Suppressor macrophage treated with lipopolysaccharide for 4 hours (primary cell): ENCODE measurements around the gene CC2D2A.
A peak's percentile ranks its signal among the peaks of the same experiment; 100 is the strongest.
"Not testable (repeated sequence)": the region's sequence is repeated elsewhere in the genome, so short reads cannot be mapped to it uniquely, and the experiment has no call there.

Source experiments
- DNase-seq: peaks from one replicate; pipeline ENCODE4 v3.0.0-alpha.2; 2020

CC2D2A gene

DNA sequence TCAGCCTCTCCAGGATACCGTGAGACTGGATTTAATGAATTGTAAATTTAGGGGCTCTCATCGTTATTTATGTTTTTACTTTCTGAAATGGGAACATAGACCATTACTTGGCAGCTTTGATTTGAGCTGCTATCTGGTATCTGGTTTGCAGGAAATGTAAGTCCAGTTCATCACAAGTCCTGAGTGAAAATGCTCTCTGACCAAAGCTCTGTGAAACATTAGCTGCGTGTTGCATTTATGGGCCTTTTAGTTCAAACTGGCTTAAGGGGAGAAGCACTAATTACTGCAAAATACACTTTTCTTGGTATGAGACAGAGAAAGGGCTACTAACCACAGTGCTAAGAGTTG is 420 bp downstream of the CC2D2A start:
- DNase-seq, result peak; percentile 5

DNA sequence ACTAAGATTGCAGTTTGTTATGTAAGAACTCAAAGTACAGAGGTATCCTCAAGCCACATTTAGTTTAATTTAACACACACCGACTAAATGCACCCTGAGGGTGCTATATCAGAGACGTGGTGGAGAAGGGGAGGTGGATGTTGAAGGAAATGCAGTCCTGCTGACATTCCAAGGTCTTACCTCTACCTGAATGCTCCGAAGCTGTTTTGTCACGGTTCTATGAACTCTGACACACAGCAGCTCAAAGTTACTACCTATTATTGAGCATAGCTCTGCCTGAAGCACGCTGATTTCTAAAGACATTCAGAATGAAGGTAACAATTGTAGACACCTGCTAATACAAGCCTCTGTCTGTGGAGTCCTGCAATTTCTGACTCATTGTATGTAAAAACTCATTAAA is 6.7 kb downstream of the CC2D2A start:
- DNase-seq, result no peak

DNA sequence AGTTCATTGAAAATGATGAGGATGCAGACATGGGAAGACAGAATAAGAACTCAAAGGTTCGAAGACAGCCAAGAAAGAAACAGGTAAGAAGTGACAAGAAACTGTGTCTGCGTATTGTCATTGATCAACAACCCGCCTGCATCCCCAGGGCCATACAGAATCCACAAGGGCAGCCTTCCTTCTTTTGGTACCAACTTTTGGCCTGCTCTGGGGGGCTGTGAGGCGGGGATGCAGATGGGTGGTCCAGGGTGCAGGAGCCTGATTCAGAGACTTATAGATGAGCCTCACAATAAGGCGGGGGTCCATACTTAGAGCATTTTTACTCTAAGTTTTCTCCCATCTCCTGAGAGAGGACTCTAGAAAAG is 9.0 kb downstream of the CC2D2A start:
- no peak for DNase-seq

DNA sequence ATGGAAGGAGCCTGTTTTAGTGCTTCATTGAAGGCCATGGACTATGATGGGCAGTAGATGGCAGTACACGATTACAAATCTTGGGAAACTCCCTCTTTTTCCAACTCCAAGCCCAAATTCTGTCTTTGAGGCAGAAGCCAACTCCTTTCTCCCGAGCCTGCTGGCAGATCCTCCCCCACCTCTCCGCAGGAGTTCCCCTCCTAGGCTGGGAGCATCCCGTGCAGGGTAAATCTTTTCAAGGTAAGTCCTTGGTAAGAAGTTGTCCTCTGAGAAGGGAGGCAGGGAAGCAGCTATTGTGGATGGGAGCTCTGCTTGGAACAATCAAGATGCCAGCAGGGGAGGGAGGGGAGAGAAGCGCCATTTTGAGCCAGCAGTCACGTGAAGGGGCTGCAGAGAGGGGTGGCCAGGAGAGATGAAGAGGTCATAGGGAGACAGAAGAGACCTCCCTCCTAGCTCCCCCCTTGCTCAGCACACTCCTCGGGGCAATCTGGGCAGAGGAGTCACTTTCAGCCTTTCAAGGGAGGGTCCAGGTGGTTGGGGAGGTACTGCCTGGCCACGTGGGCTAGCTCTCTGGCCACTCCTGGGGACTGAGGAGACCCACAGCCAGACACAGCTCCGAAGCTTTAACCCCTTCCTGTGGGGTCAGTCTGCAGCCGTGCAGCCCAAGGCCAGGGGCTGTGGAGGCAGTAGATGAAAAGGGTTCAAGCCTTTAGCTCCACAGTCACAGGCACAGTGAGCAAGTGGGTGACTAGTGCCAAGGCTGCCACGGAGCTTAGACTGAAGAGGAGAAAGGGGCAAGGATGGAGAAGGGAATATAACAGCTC is 9.6 kb downstream of the CC2D2A start:
- DNase-seq, result peak; percentile 56

DNA sequence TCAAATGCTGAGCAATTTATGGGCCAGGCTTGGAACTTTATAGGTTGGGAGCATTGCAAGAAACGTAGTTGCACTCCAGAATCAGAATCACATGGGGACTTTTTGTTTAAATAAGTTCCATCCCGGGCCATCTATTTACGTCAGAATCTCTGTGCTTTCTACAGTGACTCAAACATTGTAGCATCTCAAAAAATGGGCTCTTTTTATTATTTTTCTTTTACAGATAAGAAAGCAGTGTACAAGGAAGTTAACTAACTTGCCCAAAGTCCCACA is 10.2 kb downstream of the CC2D2A start:
- no peak for DNase-seq

DNA sequence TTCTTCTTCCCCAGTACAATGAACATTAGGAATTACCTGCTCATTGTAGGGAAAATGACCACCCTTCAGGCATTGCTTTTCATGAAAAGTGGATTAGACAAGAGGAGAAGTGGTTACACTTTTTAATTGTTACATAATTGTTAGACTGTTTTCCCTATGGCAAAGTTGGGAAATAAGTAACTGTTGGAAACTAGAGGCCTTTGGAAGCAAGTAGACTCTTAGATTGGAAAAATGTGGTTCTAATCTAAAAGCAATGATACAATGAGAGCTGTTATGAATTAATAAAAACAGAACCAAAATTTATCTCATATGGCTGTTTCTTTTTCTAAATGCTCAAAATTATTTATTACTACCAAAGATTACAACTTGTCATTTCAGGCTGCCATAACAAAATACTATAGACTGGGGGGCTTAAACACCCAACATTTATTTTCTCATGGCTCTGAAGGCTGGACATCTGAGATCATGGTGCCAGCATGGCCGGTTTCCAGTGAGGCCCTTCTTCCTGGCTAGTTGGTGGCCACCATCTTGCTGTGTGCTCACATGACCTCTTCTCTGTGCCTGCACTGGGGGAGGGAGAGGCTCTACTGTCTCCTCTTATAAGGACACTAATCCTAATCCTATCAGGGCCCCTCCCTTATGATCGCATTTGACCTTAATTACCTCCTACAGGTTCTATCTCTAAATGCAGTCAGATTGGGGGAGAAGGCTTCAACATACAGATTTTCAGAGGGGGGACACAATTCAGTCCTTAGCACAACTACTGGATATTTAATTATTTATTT is 12.5 kb downstream of the CC2D2A start:
- DNase-seq, result no peak

DNA sequence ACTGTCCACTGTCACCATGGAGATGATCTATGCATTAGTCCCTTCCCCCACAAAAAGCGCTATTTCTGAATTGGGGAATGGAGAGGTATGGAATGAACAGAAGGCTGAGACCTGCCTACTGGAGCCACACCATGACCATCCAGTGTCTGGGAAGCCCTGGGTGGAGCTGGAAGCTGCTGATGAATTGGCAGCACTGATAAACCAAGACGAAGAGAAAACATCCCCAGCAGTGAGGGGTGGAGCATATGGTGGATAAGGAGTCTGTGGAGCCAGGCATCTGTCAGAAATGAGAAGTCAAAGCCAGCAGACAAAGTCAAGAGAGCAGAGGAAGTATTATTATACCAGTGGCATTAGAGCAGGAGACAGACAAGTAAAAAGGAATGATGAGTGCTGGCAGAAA is 13.2 kb downstream of the CC2D2A start:
- DNase-seq, result no peak

DNA sequence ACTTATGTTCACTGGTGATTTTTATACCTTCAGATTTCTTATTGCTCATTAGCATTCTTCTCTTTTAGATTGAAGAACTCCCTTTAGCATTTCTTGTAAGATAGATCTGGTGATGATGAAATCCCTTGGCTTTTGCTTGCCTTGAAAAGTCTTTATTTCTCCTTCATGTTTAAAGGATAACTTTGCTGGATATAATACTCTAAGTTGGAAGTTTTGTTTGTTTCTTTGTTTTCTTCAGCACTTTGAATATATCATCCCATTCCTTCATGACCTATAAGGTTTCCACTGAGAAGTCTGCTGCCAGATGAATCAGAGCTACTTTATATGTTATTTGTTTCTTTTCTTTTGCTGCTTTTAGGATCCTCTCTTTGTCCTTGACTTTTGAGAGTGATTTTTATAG is 18.5 kb downstream of the CC2D2A start:
- no peak for DNase-seq

DNA sequence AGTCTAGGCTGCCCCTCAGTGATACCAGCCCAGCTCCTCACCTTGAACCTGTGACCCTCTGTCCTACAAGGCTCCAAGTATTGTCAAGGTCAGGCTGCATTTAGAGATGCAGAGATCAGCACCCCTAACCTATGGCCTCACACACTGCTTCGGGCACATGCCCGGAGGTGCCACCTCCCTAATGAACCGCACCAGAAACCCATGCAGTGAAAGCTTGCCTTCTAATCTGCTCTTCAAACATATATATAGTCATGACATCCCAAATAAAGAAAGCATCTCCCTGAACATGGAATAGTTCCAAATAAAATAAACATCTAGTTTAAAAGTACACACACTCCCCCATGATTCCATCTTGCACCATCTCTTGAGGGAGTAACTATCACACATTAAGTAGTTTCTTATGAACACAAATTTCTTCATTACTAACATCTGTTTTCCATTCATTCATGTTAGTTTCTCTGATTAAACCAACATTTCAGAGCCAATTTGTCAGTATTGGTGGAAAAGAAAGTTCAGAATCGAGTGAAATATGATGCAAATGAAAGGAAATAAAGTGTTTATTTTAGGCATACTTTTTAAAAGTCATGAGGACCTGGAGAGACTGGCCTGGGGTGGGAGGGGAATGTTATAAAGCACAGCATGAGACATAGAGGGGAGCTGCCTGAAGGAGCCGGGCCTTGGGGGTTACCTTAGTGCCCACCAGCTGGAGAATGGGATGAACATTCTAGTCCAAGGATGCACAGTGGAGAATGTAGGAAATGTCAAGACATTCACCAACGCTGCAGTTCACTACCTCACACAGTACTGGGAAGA is 19.2 kb downstream of the CC2D2A start:
- DNase-seq, result no peak

DNA sequence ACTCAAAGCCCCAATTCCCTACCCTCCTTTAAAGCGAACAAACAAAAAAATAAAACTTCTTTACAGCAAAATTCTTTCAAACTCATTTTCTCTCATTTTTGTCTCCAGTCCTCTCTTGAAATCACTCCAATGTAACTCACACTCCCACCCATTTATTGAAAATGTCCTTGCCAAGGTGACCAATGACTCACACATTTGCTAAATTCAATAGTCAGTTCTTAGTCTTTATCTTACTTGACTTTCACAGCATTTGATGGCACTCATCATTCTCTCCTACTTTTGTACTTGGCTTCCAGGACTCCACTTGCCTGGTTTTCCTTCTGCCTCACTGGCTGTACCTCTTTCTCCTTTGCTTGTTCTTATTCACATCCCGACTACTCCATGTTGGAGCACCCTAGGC is 19.9 kb downstream of the CC2D2A start:
- DNase-seq, result no peak

DNA sequence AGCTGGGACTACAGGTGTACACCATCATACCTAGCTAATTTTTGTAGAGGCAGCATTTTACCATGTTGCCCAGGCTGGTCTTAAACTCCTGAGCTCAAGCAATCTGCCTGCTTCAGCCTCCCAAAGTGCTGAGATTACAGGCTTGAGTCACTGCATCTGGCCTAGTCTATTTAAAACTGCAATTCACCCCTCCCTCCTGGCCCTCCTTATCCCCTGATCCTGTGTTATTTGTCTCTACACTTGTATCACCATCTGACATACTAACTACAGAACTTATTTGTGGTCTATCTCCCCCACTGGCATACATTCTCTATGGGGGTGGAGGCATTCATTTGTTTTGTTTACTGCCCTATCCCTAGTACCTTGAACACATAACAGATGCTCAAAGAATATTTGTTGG is 23.7 kb downstream of the CC2D2A start:
- no peak for DNase-seq

DNA sequence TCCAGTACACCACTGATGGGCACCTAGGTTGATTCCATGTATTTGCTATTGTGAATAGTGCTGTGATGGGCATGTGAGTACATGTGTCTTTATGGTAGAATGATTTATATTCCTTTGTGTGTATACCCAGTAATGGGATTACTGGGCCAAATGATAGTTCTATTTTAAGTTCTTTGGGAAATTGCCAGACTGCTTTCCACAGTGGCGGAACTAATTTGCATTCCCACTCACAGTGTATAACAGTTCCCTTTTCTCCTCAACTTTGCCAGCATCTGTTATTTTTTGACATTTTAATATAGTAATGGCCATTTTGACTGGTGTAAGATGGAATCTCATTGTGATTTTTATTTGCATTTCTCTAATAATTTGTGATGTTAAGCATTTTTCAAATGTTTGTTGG is 25.9 kb downstream of the CC2D2A start:
- DNase-seq, result peak; percentile 37

DNA sequence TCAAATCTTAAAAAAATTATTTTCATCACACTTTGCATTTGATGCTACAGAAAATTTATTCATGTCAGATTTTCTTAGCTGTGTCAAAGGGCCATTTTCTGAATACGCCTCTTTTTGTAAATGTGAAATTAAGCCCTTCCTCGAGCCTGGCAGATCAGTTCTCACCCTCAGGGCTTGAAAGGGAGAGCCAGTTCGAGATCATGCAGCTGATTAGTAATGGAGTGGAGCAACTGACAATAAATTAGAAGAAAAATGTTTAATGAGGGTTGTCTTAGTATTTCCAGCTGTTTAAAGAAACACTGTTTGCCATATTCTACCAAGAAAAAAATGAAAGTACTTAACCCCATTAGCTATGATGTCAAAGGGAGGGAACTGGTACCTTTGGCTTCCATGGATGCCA is 28.7 kb downstream of the CC2D2A start:
- no peak for DNase-seq

DNA sequence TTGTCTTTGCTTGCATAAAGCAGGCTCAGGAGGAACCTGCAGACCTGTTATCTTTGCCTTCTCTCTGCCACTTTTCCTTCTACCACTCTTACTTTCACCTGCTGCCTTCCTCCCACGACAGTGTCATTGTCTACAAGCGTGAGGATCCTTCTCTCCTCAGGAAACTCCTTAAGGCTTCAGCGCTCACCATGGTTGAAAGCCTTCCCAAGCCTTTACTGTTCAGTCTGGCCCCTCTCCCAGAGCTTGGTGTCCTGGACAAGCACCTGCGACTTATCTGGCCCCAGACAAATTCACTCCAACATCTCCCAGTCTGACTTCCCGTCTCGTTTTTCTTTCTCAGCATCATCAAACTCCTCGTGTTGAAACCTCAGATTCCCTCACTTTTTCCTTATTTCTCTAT is 31.0 kb downstream of the CC2D2A start:
- no peak for DNase-seq

DNA sequence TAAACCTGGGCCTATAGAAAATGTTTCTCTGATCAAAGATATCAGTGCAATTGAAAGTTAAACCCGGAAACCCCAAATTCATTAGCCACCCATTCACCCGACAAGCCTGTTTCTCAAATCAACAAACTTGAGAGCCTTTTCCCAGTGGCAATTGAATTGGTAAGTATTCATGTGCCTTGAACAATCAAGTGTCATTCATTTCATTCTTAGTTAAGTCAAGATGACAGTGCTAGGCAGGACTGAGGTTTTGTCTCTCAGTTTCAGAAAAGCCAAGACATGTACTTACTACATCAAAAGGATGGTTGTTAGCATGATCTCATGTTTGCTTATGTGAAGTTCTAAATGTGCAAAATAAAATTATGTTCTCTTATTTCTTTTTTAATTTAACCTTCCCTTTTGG is 32.3 kb downstream of the CC2D2A start:
- no peak for DNase-seq

DNA sequence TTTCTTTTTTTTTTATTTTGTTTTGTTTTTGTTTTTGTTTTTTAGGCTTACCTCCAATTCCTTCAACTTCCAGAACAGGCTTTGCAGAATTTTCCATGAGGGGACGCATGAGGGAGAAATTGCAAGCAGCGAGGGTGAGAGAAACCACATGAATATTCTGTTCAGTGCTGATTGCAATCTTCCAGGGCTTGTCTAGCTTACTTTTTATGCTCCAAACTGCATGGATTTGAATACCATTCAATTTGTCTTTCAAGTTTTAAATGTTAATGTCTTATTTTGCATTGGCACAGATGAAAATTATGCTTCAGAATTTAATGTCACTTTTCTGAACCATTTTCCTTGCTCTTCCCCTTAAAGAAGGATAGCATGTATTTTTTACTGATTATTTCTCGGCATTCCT is 32.7 kb downstream of the CC2D2A start:
- DNase-seq, result no peak

DNA sequence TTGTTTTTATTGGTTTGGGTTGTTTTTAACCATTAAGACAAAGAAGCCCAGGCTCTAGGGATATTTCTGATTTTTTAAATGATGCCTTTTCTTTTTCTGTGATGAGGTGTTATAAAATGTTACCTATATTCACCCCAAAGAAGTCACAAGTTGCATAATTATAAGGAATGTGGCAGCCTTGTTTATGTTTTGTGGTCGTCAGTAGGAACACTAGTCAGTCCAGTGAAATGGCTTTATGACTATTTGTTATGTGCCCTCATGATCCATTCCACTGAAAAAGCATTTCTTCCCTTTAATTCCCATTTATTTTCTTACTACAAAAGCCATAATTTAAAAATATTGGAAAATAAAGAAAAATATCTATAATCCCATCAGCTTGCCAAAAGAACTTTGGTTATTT is 34.4 kb downstream of the CC2D2A start:
- DNase-seq, result no peak

DNA sequence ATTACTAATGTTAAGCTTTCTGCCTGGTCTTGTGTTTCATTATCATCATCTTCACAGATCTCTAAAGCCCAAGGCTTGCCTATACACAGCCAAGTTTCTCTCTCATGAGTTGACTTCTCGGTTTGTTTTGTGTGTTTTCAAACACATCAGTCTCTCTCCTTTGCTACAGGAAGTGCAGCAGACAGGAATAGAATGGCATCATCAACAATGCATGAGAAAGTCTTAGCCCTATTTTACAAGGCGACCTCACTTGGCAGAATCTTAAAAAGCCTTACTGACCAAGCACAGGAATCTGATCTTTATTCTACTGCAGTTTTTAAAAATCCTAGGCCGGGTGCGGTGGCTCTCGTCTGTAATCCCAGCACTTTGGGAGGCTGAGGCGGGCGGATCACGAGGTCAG is 36.8 kb downstream of the CC2D2A start:
- DNase-seq, result no peak

DNA sequence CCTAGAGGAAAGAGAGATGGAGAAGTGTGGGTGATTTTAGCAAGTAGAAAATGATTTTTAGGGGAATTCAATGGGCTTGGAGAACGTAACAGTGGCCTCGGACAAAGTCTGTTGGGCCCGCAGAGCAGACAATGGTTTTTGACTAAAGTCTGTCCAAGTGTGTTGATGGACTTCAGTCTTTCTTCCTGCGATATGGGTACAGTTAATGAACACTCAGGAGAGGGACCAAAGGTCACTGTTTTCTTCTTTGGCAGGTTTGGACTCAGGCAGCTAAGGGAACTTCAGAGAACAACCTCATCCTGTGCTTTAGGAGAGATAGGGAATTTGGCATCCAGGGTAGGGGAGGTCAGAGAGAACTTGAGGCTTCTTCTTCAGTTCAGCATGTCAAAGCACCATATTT is 38.0 kb downstream of the CC2D2A start:
- DNase-seq, result no peak

DNA sequence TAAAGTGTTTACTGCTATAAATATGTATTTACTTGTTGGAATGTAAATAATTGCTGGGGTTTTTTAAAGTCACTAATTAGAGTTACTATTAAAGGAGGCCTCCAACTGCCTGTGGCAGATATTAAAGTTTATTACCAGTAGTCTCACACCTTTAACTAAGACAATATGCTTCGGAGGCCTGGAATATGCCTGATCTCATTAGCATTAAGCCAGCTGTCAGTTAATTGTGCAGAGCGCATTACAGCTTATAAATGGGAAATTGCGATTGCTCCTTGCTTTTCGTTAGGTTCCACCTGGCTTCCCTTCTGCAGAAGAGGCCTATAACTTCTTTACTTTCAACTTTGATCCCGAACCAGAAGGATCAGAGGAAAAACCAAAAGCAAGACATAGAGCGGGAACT is 41.3 kb downstream of the CC2D2A start:
- no peak for DNase-seq

DNA sequence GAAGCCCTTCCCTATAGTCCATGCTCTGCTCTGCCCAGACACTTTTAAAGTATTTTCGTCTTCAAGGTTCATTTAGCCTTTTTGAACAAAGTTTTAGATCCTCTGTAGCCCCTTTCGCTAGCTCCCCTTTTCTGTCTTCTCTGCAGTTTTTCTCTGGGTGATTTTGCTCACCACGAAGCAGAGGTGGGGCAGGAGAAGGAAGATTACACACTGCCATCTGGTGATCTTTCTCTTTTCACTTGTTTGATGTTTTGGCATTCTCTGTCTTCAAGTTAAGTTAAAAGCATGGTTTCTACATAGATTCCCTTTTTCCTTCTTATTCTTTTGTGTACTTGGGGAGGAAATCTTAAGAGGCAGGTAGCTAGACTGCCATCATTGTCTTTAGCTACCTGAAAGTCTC is 43.9 kb downstream of the CC2D2A start:
- DNase-seq, result no peak

DNA sequence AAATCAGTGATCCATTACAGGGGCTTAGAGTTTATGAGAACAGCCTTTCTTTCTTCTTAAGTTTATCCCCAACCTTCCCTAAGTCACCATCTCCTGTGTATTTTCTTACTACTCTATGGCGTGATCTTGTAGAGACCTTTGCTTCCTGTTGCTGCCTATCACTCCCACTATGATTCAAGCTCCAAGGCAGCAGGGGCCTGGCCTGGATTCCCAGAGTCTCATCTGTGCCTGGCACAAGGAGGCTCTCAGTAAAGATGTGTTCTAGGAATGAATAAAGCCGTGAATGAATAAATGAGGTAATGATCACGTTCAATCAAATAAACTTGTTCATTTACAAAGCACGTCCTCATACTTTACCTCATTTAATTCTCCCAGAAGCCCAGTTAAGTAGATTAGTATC is 45.4 kb downstream of the CC2D2A start:
- DNase-seq, result no peak

DNA sequence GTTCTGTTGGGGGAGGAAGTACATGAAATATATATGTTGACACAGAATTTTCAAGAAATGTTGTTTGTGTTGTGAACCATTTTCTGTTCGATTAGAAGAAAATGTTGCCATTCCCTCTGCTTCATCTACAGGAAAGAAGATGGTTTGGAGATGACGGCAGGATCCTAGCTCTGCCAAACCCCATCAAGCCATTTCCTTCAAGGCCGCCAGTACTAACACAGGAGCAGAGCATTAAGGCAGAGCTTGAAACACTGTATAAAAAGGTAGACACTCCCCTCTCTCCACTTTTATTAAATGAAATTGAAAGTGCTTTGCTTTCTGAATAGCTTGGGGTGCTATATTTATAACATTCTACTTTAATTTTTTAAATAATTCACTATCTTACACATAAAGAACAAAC is 46.8 kb downstream of the CC2D2A start:
- DNase-seq, result no peak

DNA sequence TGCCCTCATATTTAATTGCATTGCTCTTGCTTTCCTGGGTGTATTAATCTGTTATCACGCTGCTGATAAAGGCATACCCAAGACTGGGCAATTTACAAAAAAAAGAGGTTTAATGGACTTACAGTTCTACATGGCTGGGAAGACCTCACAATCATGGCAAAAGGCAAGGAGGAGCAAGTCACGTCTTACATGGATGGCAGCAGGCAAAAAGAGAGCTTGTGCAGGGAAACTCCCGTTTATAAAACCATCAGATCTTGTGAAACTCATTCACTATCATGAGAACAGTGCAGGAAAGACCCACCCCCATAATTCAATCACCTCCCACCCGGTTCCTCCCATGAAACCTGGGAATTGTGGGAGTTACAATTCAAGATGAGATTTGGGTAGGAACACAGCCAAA is 48.0 kb downstream of the CC2D2A start:
- DNase-seq, result not testable (repeated sequence)
